HUES64 (cell line): ENCODE data around the gene UGGT1.

Source experiments
- H3K27ac ChIP-seq: 2 replicates; pipeline ENCODE4 v1.7.0; 2013; ENCODE audit warnings: low read depth, low read length, inconsistent platforms
- H3K27me3 ChIP-seq: 2 replicates; pipeline ENCODE4 v1.6.1; 2013; ENCODE audit warnings: mild to moderate bottlenecking, low read length; ENCODE audit not compliant: insufficient read depth
- H3K36me3 ChIP-seq: 2 replicates; pipeline ENCODE4 v1.6.1; 2013; ENCODE audit warnings: mild to moderate bottlenecking, low read length; ENCODE audit not compliant: insufficient read depth
- H3K4me1 ChIP-seq: 2 replicates; pipeline ENCODE4 v1.6.1; 2013; ENCODE audit warnings: mild to moderate bottlenecking, low read length, moderate library complexity; ENCODE audit not compliant: insufficient read depth
- H3K4me3 ChIP-seq: 2 replicates; pipeline ENCODE4 v1.5.1; 2013; ENCODE audit warnings: mild to moderate bottlenecking, low read length, moderate library complexity
- H3K9ac ChIP-seq: 2 replicates; pipeline ENCODE4 v1.6.1; 2013; ENCODE audit warnings: mild to moderate bottlenecking, low read depth, low read length
- H3K9me3 ChIP-seq: 2 replicates; pipeline ENCODE4 v1.6.1; 2013; ENCODE audit warnings: low read depth, low read length; ENCODE audit not compliant: insufficient read depth
- WGBS: fragments of 150-250, 120-280 bp; methylation state at CpG from one replicate; pipeline ENCODE4 v1.1.7; 2013; ENCODE audit warnings: missing lambda C conversion rate; 5-methylcytosine and 5-hydroxymethylcytosine counted together

Gene UGGT1

GRCh38 chr2:128219891-128220290 is 128.9 kb downstream of the UGGT1 start:
- 87% methylated on average over 8 of the region's 8 CpGs for WGBS
- no peaks in the 10 kb centered on the region for H3K36me3 ChIP-seq
- H3K4me1 ChIP-seq: no peaks in the 10 kb centered on the region
- H3K9me3 ChIP-seq: no peaks in the 10 kb centered on the region
- no peak overlapping the region for H3K4me3 ChIP-seq
- no peak overlapping the region for H3K9ac ChIP-seq
- no peaks in the 10 kb centered on the region for H3K27me3 ChIP-seq
- no peak overlapping the region for H3K27ac ChIP-seq

- 95% methylated on average over 1 of the region's 1 CpG for WGBS
- Histone ChIP-seq H3K9ac (no peak overlapping the region), H3K27ac (no peak overlapping the region), H3K9me3 (no peaks in the 10 kb centered on the region), H3K36me3 (no peaks in the 10 kb centered on the region), H3K27me3 (peaks cover 16% of the 10 kb centered on the region), H3K4me1 (no peaks in the 10 kb centered on the region), H3K4me3 (no peak overlapping the region)
These were observed 136.9 kb downstream of the UGGT1 start for GRCh38 chr2:128227862-128228261.

- no peak overlapping the region for H3K27ac ChIP-seq
- no peaks in the 10 kb centered on the region for H3K36me3 ChIP-seq
- H3K9me3 ChIP-seq: no peaks in the 10 kb centered on the region
- H3K9ac ChIP-seq: no peak overlapping the region
- H3K27me3 ChIP-seq: peaks cover 22% of the 10 kb centered on the region
- no peak overlapping the region for H3K4me3 ChIP-seq
- H3K4me1 ChIP-seq: no peaks in the 10 kb centered on the region
These were observed 137.9 kb downstream of the UGGT1 start for GRCh38 chr2:128228894-128229293.

- Histone ChIP-seq H3K4me3 (peak overlapping the region; percentile 78), H3K27ac (no peak overlapping the region), H3K4me1 (no peaks in the 10 kb centered on the region), H3K9ac (peak overlapping the region; percentile 44), H3K36me3 (no peaks in the 10 kb centered on the region), H3K27me3 (peaks cover 22% of the 10 kb centered on the region), H3K9me3 (no peaks in the 10 kb centered on the region)
- under 1% methylated on average over 84 of the region's 84 CpGs for WGBS
These were observed 142.2 kb downstream of the UGGT1 start for GRCh38 chr2:128232965-128233789.

GRCh38 chr2:128233790-128234395 is 142.9 kb downstream of the UGGT1 start:
- H3K9ac ChIP-seq: no peak overlapping the region

GRCh38 chr2:128234613-128235012 is 143.6 kb downstream of the UGGT1 start:
- WGBS: 75% methylated on average over 5 of the region's 5 CpGs
- Histone ChIP-seq H3K9me3 (no peaks in the 10 kb centered on the region), H3K36me3 (no peaks in the 10 kb centered on the region), H3K27ac (no peak overlapping the region; the same call in 1 of the 2 replicates), H3K27me3 (peaks cover 22% of the 10 kb centered on the region), H3K4me1 (no peaks in the 10 kb centered on the region), H3K9ac (no peak overlapping the region), H3K4me3 (no peak overlapping the region)

More at GRCh38 chr2:128233790-128234395, 142.9 kb downstream of the UGGT1 start:
- H3K4me3 ChIP-seq: peak overlapping the region; percentile 78
- H3K27me3 ChIP-seq: peaks cover 22% of the 10 kb centered on the region
- 63% methylated on average over 7 of the region's 11 CpGs for WGBS
- no peaks in the 10 kb centered on the region for H3K36me3 ChIP-seq
- no peaks in the 10 kb centered on the region for H3K4me1 ChIP-seq
- H3K9me3 ChIP-seq: no peaks in the 10 kb centered on the region
- no peak overlapping the region for H3K27ac ChIP-seq

- H3K9me3 ChIP-seq: no peaks in the 10 kb centered on the region
- no peaks in the 10 kb centered on the region for H3K4me1 ChIP-seq
- H3K36me3 ChIP-seq: no peaks in the 10 kb centered on the region
- no peak overlapping the region for H3K4me3 ChIP-seq
- H3K9ac ChIP-seq: no peak overlapping the region
- WGBS: 91% methylated on average over 8 of the region's 8 CpGs
- no peak overlapping the region for H3K27ac ChIP-seq
- H3K27me3 ChIP-seq: peaks cover 22% of the 10 kb centered on the region
These were observed 144.6 kb downstream of the UGGT1 start for GRCh38 chr2:128235581-128235980.

GRCh38 chr2:128236491-128237035 is 145.6 kb downstream of the UGGT1 start:
- Histone ChIP-seq H3K27me3 (peaks cover 16% of the 10 kb centered on the region), H3K9me3 (no peaks in the 10 kb centered on the region), H3K36me3 (no peaks in the 10 kb centered on the region), H3K4me3 (no peak overlapping the region), H3K4me1 (no peaks in the 10 kb centered on the region), H3K27ac (no peak overlapping the region), H3K9ac (no peak overlapping the region)
- 85% methylated on average over 8 of the region's 8 CpGs for WGBS

GRCh38 chr2:128237081-128237534 is 146.1 kb downstream of the UGGT1 start:
- 93% methylated on average over 2 of the region's 2 CpGs for WGBS
- Histone ChIP-seq H3K9me3 (no peaks in the 10 kb centered on the region), H3K4me3 (no peak overlapping the region), H3K27ac (no peak overlapping the region), H3K36me3 (no peaks in the 10 kb centered on the region), H3K27me3 (peaks cover 13% of the 10 kb centered on the region), H3K4me1 (no peaks in the 10 kb centered on the region), H3K9ac (no peak overlapping the region)

GRCh38 chr2:128237911-128238697 is 147.1 kb downstream of the UGGT1 start:
- Histone ChIP-seq H3K9ac (no peak overlapping the region), H3K27ac (no peak overlapping the region), H3K4me3 (no peak overlapping the region), H3K9me3 (no peaks in the 10 kb centered on the region), H3K36me3 (no peaks in the 10 kb centered on the region), H3K4me1 (no peaks in the 10 kb centered on the region), H3K27me3 (peaks cover 3% of the 10 kb centered on the region)
- WGBS: 85% methylated on average over 8 of the region's 8 CpGs

GRCh38 chr2:128241896-128242295 is 150.9 kb downstream of the UGGT1 start:
- no peaks in the 10 kb centered on the region for H3K36me3 ChIP-seq
- no peak overlapping the region for H3K4me3 ChIP-seq
- H3K9ac ChIP-seq: no peak overlapping the region
- H3K4me1 ChIP-seq: no peaks in the 10 kb centered on the region
- no peaks in the 10 kb centered on the region for H3K27me3 ChIP-seq
- 78% methylated on average over 3 of the region's 3 CpGs for WGBS
- no peak overlapping the region for H3K27ac ChIP-seq
- H3K9me3 ChIP-seq: no peaks in the 10 kb centered on the region
